ENCODE measurements around the gene CHEK1.
"Not testable (repeated sequence)": the region's sequence is repeated elsewhere in the genome, so short reads cannot be mapped to it uniquely, and the experiment has no call there.

CHEK1 gene

DNA sequence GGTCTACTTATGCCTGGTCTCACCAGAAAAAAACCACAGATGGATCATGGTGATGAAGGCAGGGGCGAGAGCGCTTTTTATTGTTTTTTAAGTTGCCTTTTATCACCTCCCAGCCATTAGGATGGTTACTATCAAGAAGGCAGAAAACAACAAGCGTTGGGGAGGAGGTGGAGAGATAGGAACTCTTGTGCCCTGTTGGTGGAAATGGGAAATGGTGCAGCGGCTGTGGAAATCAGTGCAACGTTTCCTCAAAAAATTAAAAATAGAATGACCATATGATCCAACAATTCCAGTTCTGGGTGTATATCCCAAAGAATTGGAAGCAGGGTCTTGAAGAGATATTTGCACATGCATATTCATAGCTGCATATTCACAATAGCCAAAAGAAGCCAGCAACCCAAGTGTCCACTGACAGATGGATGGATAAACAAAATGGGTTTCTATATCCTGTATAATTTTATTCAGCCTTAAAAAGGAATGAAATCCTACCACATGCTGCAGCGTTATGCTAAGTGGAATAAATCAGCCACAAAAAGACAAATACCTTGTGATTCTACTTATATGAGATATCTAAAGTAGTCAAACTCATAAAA is 76.2 kb downstream of the CHEK1 start:
- no peak for DNase-seq (ENCODE audit: low spot score)

DNA sequence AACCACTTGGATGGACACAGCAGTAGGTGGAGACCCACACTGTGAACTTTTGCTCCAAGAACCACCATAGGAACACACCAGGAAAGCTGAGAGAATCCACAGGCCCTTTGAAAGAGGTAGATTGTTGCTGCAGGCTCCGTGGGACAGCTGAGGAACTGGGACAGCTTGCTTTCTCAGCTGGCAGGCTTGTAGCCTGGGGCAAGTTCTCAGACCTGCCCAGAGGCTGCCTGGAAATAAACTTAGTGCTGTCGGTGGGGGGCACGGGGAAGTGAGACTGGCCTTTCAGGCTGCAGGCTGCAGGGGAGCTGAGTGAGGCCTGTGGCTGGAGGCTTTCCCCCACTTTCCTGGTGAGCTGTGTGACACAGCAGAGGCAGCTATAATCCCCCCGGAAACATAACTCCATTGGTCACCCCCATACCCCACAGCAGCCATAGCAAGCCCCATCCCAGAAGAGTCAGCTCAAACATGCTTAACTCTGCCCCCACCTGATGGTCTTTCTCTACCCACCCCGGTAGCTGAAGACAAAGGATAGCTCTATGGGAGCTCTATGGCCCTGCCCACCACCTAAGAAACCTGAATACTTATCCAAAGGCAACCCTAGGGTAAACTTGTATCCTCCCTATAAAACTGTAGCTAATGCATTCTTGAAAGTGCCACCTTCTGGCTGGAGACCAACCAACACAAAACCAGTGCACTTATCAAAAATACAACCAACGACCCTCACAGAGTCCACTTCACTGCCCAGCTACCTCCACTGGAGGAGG is 77.1 kb downstream of the CHEK1 start:
- DNase-seq (ENCODE audit: low spot score): no peak

DNA sequence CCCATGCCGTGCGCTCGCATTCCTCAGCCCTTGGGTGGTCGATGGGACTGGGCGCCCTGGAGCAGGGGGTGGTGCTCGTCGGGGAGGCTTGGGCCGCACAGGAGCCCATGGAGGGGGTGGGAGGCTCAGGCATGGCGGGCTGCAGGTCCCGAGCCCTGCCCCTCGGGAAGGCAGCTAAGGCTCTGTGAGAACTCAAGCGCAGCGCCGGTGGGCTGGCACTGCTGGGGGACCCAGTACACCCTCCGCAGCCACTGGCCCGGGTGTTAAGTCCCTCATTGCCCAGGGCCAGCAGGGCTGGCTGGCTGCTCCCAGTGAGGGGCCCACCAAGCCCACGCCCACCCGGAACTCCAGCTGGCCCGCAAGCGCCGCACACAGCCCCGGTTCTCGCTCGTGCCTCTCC is 79.7 kb downstream of the CHEK1 start:
- DNase-seq (ENCODE audit: low spot score): not testable (repeated sequence)

- no peak for DNase-seq (ENCODE audit: low spot score)
These were observed 95.8 kb downstream of the CHEK1 start for GRCh38 chr11:125720781-125721180.

DNA sequence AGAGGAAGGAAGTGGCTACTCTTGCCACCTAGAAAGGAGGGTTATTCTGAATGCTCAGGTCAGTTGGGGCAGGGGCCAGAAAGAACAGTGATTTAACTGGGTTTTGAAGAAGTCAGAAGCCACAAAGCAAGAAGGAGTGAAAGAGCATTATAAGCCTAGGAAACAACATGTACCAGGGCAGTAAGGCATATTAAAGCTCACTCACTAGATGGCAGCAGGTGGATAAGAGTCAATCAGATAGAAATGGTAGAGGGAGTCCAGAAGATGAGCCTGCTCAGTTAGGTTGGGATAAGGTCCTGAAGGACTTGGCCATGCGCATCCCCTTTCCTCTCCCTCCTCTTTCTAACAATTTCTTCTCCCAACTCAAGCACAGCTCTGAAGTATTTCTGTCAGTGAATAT is 99.2 kb downstream of the CHEK1 start:
- DNase-seq (ENCODE audit: low spot score): peak; percentile 3

All from cerebellar cortex (tissue), 1 donor.